HG03565 (cell line): ENCODE results near the gene NSUN5.
"Not testable (repeated sequence)": the region's sequence is repeated elsewhere in the genome, so short reads cannot be mapped to it uniquely, and the experiment has no call there.

Source experiments
- ATAC-seq: cut with Tn5 transposase; IDR thresholded peaks from one replicate; pipeline ENCODE4 v1.9.1; 2021; ENCODE audit warnings: mild to moderate bottlenecking, moderate library complexity; ENCODE audit not compliant: unreplicated experiment

NSUN5 gene

GRCh38 chr7:73297706-73298105, 10.9 kb downstream of the NSUN5 start:
- not testable (repeated sequence) for ATAC-seq

- not testable (repeated sequence) for ATAC-seq
These were observed 11.4 kb downstream of the NSUN5 start for GRCh38 chr7:73297235-73297634.

GRCh38 chr7:73277210-73277609, 31.4 kb downstream of the NSUN5 start:
- not testable (repeated sequence) for ATAC-seq

- ATAC-seq: not testable (repeated sequence)
These were observed 40.8 kb downstream of the NSUN5 start for GRCh38 chr7:73267813-73268212.

- ATAC-seq: peak; percentile 73
These were observed 41.8 kb downstream of the NSUN5 start for GRCh38 chr7:73266719-73267368.

GRCh38 chr7:73262416-73262815, 46.2 kb downstream of the NSUN5 start:
- ATAC-seq: not testable (repeated sequence)
